GM12874 (cell line): ENCODE measurements around the gene SCAMP4.

Source experiments
- CTCF ChIP-seq: IDR thresholded peaks from 2 replicates; pipeline ENCODE4 v1.5.1; 2011; ENCODE audit warnings: low read depth, mild to moderate bottlenecking, control low read depth, low read length, moderate library complexity; ENCODE audit not compliant: insufficient read depth

The SCAMP4 gene

GRCh38 chr19:1910177-1910576 lies 5.0 kb downstream of the SCAMP4 start:
- TF ChIP-seq CTCF: no peak

GRCh38 chr19:1911098-1911497 lies 5.9 kb downstream of the SCAMP4 start:
- no peak for TF ChIP-seq CTCF

GRCh38 chr19:1911995-1912394 lies 6.8 kb downstream of the SCAMP4 start:
- TF ChIP-seq CTCF: no peak

- no peak for TF ChIP-seq CTCF
Measured at GRCh38 chr19:1912760-1913505, 7.7 kb downstream of the SCAMP4 start.

GRCh38 chr19:1913781-1914577 lies 8.8 kb downstream of the SCAMP4 start:
- TF ChIP-seq CTCF: no peak

- no peak for TF ChIP-seq CTCF
Measured at GRCh38 chr19:1914826-1915341, 9.7 kb downstream of the SCAMP4 start.

GRCh38 chr19:1917146-1917545 lies 11.9 kb downstream of the SCAMP4 start:
- TF ChIP-seq CTCF: no peak
